Ishikawa (cell line): ENCODE data around the gene BTNL9.

Experiments
- CEBPB ChIP-seq: IDR thresholded peaks from 2 replicates; pipeline ENCODE4 v1.6.1; 2012
- CREB1 ChIP-seq: IDR thresholded peaks from 2 replicates; pipeline ENCODE4 v1.6.1; 2012; ENCODE audit warnings: low read depth
- EGR1 ChIP-seq: IDR thresholded peaks from 2 replicates; pipeline ENCODE4 v1.6.1; 2012
- EP300 ChIP-seq: IDR thresholded peaks from 2 replicates; pipeline ENCODE4 v1.6.1; 2012; ENCODE audit warnings: borderline replicate concordance
- FOXM1 ChIP-seq: IDR thresholded peaks from 2 replicates; pipeline ENCODE4 v1.6.1; 2012; ENCODE audit warnings: low read depth, borderline replicate concordance
- NFIC ChIP-seq: IDR thresholded peaks from 2 replicates; pipeline ENCODE4 v1.6.1; 2012
- RAD21 ChIP-seq: IDR thresholded peaks from 2 replicates; pipeline ENCODE4 v1.6.1; 2012; ENCODE audit warnings: low read depth
- TAF1 ChIP-seq: IDR thresholded peaks from 2 replicates; pipeline ENCODE4 v1.6.1; 2012; ENCODE audit warnings: low read depth, mild to moderate bottlenecking
- TCF12 ChIP-seq: IDR thresholded peaks from 2 replicates; pipeline ENCODE4 v1.6.1; 2012; ENCODE audit warnings: low read depth
- TEAD4 ChIP-seq: IDR thresholded peaks from 2 replicates; pipeline ENCODE4 v1.6.1; 2012
- YY1 ChIP-seq: IDR thresholded peaks from 2 replicates; pipeline ENCODE4 v1.6.1; 2012; ENCODE audit warnings: low read depth
- ZBTB7A ChIP-seq: IDR thresholded peaks from 2 replicates; pipeline ENCODE4 v1.6.1; 2012; ENCODE audit warnings: low read depth
- TF ChIP-seq, protein P1 (sequence below): IDR thresholded peaks from 2 replicates; pipeline ENCODE4 v1.6.1; 2012; ENCODE audit warnings: low read depth, mild to moderate bottlenecking
- TF ChIP-seq, protein P2 (sequence below): IDR thresholded peaks from 2 replicates; pipeline ENCODE4 v1.6.1; 2012
- TF ChIP-seq, protein P3 (sequence below): IDR thresholded peaks from 2 replicates; pipeline ENCODE4 v1.6.1; 2012

BTNL9 gene

DNA sequence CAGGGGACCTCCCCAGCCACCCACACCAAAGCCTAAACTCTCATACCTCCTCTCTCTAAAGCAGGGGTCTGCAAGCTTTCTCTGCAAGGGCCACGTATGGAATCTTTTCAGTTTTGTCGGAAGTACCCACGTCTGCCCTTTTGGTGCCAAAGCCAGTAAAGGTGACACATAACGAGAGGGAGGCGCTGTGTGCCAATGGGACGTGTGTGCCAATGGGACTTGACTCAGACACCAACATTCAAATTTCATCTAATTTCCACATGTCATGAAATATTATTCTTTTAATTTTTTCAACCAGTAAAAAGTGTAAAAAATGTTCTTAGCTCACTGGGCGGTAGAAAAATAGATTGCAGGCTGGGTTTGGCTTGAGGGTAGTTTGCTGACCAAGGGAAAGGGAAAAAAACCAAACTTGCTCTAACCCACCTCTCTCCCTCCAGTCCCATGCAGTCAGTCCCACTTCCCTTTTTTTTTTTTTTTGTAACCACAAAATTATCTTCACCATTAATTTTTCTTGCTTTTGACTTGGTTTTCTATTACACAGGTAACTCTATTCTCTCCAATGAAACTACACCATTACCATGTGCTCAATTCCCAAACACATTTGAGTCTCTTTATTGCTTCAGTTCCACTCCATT lies 65.4 kb downstream of the BTNL9 start:
- TF ChIP-seq YY1, result no peak

DNA sequence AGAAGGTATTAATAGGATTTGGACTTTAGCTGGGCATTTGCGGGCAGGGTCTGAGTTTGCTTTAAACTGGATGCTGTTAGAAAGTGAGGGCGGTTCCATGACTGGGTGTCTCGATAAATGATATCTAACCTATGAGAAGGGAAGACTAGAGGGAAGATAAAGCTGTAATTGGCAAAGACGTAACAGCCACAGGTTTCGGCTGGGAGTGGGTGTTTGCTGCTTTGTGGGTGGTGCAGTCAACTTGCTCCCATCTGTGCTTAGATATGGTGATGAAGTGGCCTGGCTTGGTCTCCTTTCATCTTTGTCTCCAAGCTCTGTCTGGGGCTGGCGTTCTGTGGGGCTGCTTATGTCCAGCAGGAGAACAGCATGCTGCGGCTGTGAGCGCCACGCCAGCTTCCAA lies 67.6 kb downstream of the BTNL9 start:
- TF ChIP-seq FOXM1, result no peak
- TF ChIP-seq CREB1, result no peak

DNA sequence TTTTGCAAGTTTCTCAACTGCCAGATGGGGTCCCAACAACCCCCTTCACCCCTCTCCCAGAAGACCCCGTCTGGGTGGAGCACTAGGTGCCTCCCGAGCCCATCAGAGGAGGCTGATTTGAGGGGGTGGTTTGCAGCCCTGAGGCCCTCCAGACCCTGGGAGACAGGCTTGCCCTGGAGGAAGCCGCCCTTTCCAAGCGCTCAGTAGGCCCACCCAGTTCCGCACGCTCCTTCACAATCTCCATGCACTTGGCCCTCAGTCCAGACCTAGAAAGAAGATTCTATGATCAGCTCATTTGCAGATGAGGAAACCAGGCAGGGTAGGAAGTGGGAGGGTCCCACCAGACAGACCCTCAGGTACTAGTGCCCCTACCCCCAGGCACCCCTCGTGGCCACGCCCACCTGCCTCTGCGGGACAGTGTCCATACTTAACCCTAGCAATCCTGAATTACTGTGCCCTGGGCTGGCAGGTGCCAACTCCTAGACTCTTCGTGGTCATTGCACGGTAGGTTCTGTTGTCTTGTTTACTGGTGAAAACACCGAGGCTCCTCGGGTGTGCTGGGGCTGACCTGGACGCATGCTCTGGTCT lies 68.6 kb downstream of the BTNL9 start:
- TF ChIP-seq TEAD4 (no peak), NFIC (no peak), ZBTB7A (no peak), FOXM1 (no peak), TCF12 (no peak), TAF1 (no peak), YY1 (no peak), RAD21 (no peak), EGR1 (no peak), EP300 (no peak), CREB1 (no peak), CEBPB (no peak)
- TF ChIP-seq, protein P1, sequence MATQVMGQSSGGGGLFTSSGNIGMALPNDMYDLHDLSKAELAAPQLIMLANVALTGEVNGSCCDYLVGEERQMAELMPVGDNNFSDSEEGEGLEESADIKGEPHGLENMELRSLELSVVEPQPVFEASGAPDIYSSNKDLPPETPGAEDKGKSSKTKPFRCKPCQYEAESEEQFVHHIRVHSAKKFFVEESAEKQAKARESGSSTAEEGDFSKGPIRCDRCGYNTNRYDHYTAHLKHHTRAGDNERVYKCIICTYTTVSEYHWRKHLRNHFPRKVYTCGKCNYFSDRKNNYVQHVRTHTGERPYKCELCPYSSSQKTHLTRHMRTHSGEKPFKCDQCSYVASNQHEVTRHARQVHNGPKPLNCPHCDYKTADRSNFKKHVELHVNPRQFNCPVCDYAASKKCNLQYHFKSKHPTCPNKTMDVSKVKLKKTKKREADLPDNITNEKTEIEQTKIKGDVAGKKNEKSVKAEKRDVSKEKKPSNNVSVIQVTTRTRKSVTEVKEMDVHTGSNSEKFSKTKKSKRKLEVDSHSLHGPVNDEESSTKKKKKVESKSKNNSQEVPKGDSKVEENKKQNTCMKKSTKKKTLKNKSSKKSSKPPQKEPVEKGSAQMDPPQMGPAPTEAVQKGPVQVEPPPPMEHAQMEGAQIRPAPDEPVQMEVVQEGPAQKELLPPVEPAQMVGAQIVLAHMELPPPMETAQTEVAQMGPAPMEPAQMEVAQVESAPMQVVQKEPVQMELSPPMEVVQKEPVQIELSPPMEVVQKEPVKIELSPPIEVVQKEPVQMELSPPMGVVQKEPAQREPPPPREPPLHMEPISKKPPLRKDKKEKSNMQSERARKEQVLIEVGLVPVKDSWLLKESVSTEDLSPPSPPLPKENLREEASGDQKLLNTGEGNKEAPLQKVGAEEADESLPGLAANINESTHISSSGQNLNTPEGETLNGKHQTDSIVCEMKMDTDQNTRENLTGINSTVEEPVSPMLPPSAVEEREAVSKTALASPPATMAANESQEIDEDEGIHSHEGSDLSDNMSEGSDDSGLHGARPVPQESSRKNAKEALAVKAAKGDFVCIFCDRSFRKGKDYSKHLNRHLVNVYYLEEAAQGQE, result no peak
- TF ChIP-seq, protein P2, sequence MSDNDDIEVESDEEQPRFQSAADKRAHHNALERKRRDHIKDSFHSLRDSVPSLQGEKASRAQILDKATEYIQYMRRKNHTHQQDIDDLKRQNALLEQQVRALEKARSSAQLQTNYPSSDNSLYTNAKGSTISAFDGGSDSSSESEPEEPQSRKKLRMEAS, result no peak
- TF ChIP-seq, protein P3, sequence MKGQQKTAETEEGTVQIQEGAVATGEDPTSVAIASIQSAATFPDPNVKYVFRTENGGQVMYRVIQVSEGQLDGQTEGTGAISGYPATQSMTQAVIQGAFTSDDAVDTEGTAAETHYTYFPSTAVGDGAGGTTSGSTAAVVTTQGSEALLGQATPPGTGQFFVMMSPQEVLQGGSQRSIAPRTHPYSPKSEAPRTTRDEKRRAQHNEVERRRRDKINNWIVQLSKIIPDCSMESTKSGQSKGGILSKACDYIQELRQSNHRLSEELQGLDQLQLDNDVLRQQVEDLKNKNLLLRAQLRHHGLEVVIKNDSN, result no peak

DNA sequence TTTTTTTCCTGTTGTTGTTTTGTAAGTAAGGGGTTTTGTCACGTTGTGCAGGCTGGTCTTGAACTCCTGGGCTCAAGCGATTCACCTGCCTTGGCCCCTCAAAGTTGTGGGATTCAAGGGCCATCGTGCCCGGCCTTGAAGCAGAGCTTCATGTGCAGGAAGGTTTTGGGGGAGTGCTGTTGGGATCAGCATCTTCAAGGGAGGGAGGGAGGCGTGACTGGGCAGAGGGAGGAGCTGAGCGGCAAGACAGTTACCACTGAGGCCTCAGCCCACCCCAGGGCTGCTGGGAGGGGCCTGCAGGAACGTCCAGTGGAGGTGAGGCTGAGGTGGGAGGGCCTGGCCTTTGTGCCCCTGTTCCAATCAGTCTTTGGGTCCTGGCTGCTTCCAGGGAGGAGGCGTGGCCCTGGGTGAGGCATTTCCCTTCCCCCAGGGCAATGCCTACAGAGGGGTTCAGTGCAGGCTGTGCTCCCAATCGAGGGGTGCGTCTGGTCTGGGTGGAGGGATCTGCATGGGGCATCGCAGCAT lies 69.5 kb downstream of the BTNL9 start:
- TF ChIP-seq TAF1 (no peak), TCF12 (no peak), FOXM1 (no peak), EP300 (no peak), ZBTB7A (no peak), CEBPB (no peak)
- TF ChIP-seq, protein P1, result no peak
- TF ChIP-seq, protein P2, result no peak

DNA sequence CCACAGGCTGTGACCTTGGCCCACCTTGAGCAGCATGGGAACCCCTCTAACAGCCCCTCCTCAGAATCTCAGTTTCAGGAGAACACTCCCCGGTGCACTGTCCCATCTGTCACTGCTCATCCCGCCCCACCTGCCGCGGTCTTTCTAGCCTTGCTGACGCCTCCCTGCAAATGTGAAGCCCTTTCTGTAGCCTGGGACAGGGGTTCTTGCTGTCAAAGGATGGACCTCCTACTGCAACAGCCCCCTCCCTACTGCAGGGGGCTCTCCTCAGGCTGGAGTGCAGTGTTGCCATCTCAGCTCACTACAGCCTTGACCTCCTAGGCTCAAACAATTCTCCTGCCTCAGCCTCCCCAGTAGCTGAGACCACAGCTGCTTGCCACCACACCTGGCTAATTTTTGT lies 70.9 kb downstream of the BTNL9 start:
- TF ChIP-seq EGR1, result no peak
- no peak for TF ChIP-seq TEAD4
- TF ChIP-seq ZBTB7A, result no peak
- TF ChIP-seq, protein P1, result no peak
- no peak for TF ChIP-seq NFIC
- TF ChIP-seq, protein P3, result no peak
